Nephron (organoid): ENCODE data around the gene KIAA0825.

Source experiments
- H3K27ac Mint-ChIP-seq, 3 experiments: 2 replicates each; pipeline ENCODE4 v1.8.0; 2020; ENCODE audit warnings: mixed read lengths in 3 of 3, mild to moderate bottlenecking in 2 of 3, moderate library complexity in 1 of 3
- H3K27me3 Mint-ChIP-seq: 2 replicates; pipeline ENCODE4 v1.8.0; 2021; ENCODE audit warnings: low read depth, mild to moderate bottlenecking, moderate library complexity, mixed read lengths
- H3K36me3 Mint-ChIP-seq: 2 replicates; pipeline ENCODE4 v1.8.0; 2020; ENCODE audit warnings: low read depth, mixed read lengths
- H3K4me1 Mint-ChIP-seq: 2 replicates; pipeline ENCODE4 v1.8.0; 2020; ENCODE audit warnings: mixed read lengths
- H3K4me3 Mint-ChIP-seq, 3 experiments: 2 replicates each; pipeline ENCODE4 v1.8.0; 2020; ENCODE audit warnings: mild to moderate bottlenecking in 3 of 3, mixed read lengths in 3 of 3, moderate library complexity in 2 of 3
- H3K9me3 Mint-ChIP-seq: 2 replicates; pipeline ENCODE4 v1.8.0; 2020; ENCODE audit warnings: mixed read lengths
- TF ChIP-seq, protein P1 (sequence below), 3 experiments: fragments of 200-600 bp; sonication (generic); IDR thresholded peaks; one replicate each; pipeline ENCODE4 v1.5.0; 2021; ENCODE audit warnings: antibody characterized with exemption in 3 of 3; ENCODE audit not compliant: unreplicated experiment in 3 of 3

The KIAA0825 gene

DNA sequence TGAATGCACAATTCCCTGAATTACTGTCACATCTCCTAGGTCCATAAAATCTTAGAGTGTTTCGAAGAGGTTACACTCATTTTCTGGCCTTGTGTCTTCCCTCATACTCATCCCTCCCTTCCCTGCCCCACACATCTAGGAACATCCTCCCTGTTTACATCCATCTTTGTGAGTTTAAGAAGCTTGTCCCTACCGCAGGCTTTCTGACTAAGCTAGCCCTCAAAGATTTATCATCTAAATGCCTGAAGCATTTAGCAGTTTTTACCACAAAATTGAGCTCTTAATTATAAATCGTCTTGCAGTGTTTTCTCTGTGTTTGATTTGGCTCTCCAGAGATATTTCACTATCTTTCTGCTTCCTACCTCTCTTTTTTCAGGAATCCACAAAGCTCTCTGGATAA lies 374.8 kb downstream of the KIAA0825 start:
- Mint-ChIP-seq H3K4me1 (peaks cover 20% of the 10 kb centered on the region), H3K27ac (peak overlapping the region in 1 of 3 experiments; percentile 47), H3K36me3 (no peaks in the 10 kb centered on the region), H3K9me3 (no peaks in the 10 kb centered on the region), H3K4me3 (no peak overlapping the region), H3K27me3 (peaks cover 4% of the 10 kb centered on the region)
- TF ChIP-seq, protein P1, sequence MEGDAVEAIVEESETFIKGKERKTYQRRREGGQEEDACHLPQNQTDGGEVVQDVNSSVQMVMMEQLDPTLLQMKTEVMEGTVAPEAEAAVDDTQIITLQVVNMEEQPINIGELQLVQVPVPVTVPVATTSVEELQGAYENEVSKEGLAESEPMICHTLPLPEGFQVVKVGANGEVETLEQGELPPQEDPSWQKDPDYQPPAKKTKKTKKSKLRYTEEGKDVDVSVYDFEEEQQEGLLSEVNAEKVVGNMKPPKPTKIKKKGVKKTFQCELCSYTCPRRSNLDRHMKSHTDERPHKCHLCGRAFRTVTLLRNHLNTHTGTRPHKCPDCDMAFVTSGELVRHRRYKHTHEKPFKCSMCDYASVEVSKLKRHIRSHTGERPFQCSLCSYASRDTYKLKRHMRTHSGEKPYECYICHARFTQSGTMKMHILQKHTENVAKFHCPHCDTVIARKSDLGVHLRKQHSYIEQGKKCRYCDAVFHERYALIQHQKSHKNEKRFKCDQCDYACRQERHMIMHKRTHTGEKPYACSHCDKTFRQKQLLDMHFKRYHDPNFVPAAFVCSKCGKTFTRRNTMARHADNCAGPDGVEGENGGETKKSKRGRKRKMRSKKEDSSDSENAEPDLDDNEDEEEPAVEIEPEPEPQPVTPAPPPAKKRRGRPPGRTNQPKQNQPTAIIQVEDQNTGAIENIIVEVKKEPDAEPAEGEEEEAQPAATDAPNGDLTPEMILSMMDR (IDR thresholded peaks at IDR 0.05; ENCODE audit: unreplicated experiment in 3 of 3), result no peak

DNA sequence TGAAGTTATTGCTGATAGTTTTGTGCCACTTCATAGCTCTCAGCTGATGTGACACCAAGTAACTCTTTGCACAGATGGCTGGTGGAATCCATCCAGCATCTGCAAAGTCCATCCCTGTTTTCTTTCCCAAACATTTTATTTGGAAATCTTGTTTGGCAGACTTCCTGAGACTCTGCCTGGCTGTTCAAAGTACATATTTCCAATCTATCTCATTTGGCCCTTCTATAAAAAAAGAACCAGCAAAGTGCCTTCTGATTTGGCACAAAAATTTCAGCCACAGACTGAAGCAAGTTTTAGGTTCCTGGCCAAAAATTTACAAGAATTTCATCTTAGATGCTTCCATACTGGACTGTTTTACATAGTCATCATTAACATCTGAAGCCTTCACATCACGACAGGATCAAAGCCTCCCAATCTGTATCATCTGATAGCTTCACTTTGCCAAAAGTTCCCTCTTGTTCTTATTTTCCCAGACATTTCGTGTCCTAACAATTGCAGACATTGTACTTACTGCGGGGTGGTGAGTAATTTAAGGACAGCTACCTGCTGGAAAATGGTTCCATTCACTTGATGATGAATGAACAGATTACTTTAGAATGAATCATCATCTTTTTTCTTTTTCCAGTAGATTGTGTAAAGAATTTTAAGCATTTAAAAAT lies 377.3 kb downstream of the KIAA0825 start:
- peaks cover 4% of the 10 kb centered on the region for H3K27me3 Mint-ChIP-seq
- no peak overlapping the region for H3K4me3 Mint-ChIP-seq
- TF ChIP-seq, protein P1 (IDR thresholded peaks at IDR 0.05; ENCODE audit: unreplicated experiment in 3 of 3), result no peak
- H3K9me3 Mint-ChIP-seq, result peaks cover 1% of the 10 kb centered on the region
- no peaks in the 10 kb centered on the region for H3K36me3 Mint-ChIP-seq
- H3K4me1 Mint-ChIP-seq, result peaks cover 20% of the 10 kb centered on the region
- H3K27ac Mint-ChIP-seq, result no peak overlapping the region

DNA sequence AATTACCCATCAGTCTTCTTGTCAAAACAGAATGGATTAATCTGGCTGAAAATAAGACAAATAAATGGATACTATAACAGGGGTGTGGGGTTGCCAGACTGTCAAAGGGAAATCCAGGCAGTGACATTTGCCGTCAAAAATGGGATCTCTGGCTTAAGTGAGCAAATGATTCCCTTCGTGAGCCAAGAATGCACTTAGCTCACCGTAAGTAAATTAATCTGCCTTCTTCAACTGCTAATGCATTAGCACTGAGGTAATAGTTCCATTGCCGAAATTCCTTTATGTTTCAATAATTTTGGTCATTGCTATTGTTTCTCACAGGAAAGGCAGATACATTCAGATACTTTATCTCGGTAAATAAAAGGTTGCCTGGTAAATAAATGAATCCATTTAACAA lies 377.8 kb downstream of the KIAA0825 start:
- no peak overlapping the region for H3K4me3 Mint-ChIP-seq
- H3K27me3 Mint-ChIP-seq, result peaks cover 4% of the 10 kb centered on the region
- no peaks in the 10 kb centered on the region for H3K36me3 Mint-ChIP-seq
- TF ChIP-seq, protein P1 (IDR thresholded peaks at IDR 0.05; ENCODE audit: unreplicated experiment in 3 of 3), result no peak
- peaks cover 20% of the 10 kb centered on the region for H3K4me1 Mint-ChIP-seq
- no peak overlapping the region for H3K27ac Mint-ChIP-seq
- peaks cover 6% of the 10 kb centered on the region for H3K9me3 Mint-ChIP-seq

DNA sequence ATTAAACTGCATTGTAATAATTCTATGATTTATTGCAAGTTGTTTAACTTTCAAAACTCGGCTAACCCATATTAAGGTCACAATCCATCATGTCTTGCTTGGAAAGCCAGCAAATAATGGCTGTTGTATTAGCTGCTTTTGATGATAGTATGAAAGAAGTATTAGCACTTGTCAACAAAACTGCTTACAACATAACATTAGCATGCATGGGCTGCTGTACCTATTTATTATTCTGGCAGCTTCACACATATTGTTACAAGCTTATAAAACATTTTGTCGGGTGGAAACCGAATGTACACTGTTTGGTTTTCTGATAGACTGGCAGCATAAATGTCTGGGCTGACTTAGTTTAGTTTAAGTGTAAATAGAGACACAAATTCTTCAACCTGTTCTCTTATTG lies 378.3 kb downstream of the KIAA0825 start:
- no peak overlapping the region for H3K27ac Mint-ChIP-seq
- H3K36me3 Mint-ChIP-seq, result peaks cover 4% of the 10 kb centered on the region
- peaks cover 10% of the 10 kb centered on the region for H3K9me3 Mint-ChIP-seq
- TF ChIP-seq, protein P1 (IDR thresholded peaks at IDR 0.05; ENCODE audit: unreplicated experiment in 3 of 3), result no peak
- H3K4me3 Mint-ChIP-seq, result no peak overlapping the region
- H3K4me1 Mint-ChIP-seq, result peaks cover 20% of the 10 kb centered on the region
- peaks cover 4% of the 10 kb centered on the region for H3K27me3 Mint-ChIP-seq

DNA sequence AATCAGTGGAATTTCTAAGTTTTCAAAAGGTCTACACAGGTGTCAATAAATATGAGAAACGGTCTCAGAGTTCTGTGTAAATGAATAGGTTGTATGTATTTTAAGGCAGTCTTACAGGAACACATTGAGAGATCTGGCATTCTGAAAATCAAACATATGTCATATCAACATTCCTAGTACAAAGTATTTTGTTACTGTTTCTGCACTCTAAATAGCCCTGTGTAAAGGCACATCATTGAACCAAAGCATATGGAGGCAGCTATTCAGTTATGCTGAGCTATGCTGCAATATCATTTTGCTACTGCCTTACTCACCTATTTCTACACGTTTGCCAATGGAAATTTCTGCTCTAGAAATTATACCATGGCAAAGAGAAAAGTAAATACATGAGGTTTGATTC lies 379.1 kb downstream of the KIAA0825 start:
- Mint-ChIP-seq H3K4me1 (peaks cover 20% of the 10 kb centered on the region), H3K36me3 (peaks cover 6% of the 10 kb centered on the region), H3K27me3 (peaks cover 4% of the 10 kb centered on the region)

More for the DNA sequence above, 379.1 kb downstream of the KIAA0825 start:
- TF ChIP-seq, protein P1 (IDR thresholded peaks at IDR 0.05; ENCODE audit: unreplicated experiment in 3 of 3), result no peak
- Mint-ChIP-seq H3K27ac (no peak overlapping the region), H3K4me3 (no peak overlapping the region), H3K9me3 (peaks cover 18% of the 10 kb centered on the region)
